CMK (cell line): ENCODE data around the gene IRF2.

ENCODE experiments used
- DNase-seq: peaks from one replicate; pipeline ENCODE4 v3.0.0-alpha.2; 2010; ENCODE audit warnings: low read depth

Gene IRF2

GRCh38 chr4:184409502-184409901 is 64.8 kb downstream of the IRF2 start:
- DNase-seq, result no peak

DNA sequence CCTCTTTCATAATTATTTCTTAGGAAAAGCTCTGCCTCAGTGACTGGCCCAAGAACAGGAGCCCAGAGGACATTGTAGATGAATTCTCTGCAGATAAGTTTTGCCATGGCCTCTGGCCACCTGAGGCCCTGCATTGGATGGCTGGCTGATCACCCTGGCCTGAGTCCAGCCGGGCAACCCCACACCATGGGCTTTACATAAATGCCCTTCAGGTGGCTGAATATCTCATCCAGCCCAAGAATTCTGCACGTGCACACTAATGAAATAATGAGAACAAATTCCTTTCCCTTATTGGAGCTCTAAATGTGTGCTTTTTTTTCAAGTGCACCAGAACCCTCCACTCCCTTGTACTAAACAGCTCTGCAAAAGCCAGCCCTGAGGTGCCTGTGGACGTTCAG is 65.7 kb downstream of the IRF2 start:
- DNase-seq, result no peak

GRCh38 chr4:184408021-184408683 is 66.2 kb downstream of the IRF2 start:
- no peak for DNase-seq

- DNase-seq, result no peak
These were observed 67.4 kb downstream of the IRF2 start for GRCh38 chr4:184406958-184407391.

- no peak for DNase-seq
These were observed 70.3 kb downstream of the IRF2 start for GRCh38 chr4:184404047-184404446.

- no peak for DNase-seq
These were observed 71.0 kb downstream of the IRF2 start for GRCh38 chr4:184403384-184403781.

DNA sequence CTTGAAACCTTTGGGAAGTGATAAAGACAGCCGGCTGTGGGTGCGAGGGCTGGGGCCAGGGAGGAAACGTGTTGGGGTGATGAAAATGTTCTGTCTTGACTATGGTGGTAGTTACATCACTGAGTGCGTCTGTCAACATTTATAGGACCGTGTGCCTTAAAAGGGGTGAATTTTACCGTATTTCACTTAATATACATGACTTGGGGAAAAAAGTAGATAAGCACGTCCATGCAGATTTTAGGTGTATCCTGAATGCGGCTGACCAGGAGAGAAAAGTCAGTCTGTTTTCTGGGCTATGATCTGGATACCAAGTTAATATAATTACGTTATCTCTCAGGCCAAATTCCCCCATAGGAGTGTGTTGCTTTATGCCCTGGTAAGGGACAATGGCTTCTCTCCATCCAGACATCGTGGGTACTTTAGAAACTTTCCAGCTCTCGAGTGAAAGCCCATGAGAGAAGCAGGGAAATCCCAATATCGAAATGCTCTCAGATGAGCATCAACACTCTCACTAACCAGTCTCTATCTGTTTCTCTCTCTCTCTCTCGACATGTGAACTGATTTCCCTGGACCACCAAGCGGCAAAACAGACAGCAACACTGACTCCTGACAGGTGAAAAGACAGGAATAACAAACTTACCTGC is 71.5 kb downstream of the IRF2 start:
- DNase-seq, result no peak

DNA sequence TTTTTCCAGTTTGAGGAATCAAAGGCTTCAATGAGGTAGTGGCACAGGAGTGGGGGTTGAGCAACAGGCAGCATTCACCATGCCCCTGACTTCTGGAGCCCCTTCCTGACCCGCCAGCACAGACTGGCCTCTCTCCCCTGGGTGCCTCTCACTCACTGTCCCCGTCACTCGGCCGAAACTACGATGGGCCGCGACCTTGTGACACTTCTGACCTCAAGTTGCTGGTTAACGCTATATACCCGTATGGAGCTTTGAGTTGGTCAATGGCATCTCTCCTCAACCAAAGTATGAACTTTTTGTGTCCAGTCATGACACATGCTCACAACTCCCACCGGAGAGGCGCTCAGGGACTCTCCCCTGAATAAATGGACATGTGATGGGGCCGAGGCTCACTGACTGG is 72.1 kb downstream of the IRF2 start:
- no peak for DNase-seq

GRCh38 chr4:184401397-184402171 is 72.8 kb downstream of the IRF2 start:
- DNase-seq, result no peak

DNA sequence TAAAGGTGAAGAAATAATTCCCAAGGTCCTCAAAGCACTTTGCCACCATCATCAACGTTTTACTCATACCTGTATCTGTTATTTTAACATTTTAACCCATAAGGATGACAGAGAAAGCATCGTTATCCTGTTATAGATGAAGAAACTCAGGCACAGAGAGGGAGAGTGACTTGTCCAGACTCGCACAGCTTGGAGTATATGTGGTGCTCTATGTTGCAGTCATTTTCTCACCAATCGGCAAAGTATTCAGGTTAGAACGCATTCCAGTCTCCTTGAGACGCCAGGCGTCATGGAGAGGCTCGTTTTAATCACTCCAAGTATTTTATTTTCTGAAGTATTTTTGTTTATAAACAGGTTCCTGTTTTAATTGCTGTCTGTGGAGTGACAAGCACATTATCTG is 73.5 kb downstream of the IRF2 start:
- no peak for DNase-seq

DNA sequence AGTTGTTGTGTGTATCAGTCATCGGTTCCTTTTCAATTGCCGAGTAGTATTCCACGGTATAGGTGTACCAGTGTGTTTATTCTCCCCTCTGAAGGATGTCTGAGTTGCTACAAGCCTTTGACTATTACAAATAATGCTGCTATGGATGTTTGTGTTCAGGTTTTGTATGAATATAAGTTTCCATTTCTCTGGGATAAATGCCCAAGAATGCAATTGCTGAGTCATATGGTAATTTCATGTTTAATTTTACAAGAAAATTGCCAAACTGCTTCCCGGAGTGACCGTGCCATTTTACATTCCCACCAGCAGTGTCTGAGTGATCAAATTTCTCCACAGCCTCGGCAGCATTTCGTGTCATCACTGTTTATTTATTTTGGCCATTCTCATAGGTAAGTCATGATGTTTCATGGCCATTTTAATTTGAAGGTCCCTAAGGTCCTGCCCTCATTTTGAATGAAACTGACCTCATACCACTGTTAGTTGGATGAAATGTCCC is 73.9 kb downstream of the IRF2 start:
- no peak for DNase-seq

GRCh38 chr4:184399512-184399908 is 74.8 kb downstream of the IRF2 start:
- DNase-seq, result no peak

DNA sequence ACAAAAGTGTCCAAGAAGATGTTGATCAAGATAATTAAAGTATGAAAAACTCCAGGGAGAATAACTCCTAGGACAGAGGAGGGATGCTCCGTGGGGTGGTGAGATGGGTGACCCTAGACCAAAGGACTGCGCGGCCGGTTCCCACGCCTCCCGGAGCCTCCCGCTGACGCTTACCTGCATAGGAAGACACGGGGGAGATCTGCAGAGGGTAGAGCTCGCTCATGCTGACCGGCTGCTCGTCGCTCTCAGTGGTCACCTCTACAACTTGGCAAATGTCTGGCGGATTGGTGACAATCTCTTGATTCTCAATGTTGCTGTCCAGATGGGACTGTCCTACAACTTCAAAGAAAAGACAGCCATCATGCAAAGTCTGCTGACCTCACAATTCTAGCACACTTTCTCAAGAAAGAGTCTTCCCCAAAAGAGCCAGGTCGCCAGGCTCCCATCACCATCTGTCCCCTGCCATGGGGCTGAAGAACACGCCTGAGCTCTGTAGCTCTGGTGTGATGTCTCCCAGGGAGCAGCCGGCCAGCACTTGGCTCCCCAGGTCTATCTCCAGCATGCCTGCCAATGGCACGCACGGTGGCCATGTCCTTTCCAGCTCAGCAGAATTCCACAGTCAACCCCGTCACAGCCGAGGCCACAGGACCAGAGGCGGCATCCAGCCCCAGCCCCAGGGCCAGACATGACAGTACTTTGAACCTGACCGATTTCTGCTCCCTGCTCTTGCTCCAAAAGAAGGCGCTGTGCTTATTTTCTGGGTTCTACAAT is 75.4 kb downstream of the IRF2 start:
- DNase-seq, result no peak

GRCh38 chr4:184397516-184398163 is 76.7 kb downstream of the IRF2 start:
- DNase-seq, result no peak

DNA sequence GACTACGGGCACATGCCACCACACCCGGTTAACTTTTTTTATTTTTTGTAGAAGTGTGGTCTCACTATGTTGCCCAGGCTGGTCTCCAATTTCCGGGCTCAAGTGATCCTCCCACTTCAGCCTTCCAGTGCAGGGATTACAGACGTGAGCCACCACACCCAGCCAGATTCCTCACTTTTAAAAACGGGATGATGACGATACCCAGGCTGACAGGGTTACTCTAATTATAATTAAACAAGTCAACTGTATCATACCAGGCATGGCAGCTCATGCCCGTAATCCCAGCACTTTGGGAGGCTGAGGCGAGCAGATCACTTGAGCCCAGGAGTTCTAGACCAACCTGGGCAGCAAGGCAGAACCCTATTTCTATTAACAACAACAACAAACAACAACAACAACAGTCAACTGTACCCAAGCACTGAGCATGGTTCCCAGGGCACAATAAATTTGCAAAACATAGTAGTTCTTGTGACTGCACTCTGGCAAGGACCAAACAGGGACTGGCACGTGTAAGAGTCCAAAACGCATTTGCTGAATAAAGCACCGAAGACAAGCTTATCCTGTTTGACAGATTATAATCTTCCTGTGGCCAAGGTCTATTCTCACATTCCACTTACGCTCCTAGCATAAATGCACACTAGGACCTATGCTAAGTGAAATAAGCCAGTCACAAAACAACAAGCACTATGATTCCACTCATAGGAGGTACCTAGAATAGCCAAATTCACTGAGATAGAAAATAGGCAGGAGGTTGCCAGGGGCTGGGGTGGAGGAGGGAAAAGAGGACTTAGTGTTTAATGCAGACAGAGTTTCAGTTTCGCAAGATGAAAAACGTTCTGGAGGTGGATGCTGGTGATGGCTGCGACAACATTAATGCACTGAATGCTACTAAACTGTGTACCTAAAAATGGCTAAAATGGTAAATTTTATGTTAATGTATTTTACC is 77.5 kb downstream of the IRF2 start:
- DNase-seq, result no peak

DNA sequence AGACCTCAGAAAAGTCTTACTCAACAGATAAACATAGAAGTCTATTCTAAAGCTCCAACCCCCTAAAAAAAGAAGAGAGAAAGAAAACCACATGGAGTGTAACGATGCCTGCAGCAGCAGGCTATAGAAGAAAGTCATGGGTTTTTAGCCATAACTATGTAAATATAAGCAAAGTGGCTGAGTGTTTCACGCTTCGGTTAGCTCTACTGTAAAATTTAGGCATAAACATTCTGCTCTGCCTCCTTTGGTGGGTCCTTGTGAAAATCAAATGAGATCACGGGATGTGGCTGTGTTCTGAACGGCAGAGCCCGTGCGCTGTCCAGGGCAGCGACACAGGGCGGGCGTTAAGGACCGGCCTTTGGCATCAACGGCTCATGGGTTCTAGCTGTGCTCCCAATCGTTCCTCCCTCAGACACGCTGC is 78.4 kb downstream of the IRF2 start:
- DNase-seq, result no peak

DNA sequence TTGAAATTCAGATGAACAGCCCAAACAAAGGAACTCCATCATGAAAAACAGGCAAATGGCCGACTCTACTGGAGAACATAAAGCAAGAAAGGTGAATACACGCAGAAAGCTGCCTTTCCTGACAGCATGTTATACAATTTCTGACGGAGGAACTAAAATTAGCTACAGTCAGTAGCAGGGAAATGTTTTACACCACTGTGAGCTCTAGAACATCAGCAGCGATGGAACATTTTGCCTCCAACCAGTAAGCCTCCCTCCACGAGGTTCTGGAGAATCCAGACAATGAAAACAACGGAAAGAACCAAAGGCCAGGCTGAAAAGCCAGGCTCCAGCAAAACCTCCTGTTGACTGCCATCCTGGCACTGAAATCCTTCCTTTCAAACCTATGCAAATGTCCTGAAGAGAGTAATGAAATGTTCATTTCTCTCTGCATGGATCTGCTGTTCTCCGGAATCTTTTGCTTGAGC is 78.9 kb downstream of the IRF2 start:
- no peak for DNase-seq

GRCh38 chr4:184392748-184393559 is 81.4 kb downstream of the IRF2 start:
- no peak for DNase-seq

DNA sequence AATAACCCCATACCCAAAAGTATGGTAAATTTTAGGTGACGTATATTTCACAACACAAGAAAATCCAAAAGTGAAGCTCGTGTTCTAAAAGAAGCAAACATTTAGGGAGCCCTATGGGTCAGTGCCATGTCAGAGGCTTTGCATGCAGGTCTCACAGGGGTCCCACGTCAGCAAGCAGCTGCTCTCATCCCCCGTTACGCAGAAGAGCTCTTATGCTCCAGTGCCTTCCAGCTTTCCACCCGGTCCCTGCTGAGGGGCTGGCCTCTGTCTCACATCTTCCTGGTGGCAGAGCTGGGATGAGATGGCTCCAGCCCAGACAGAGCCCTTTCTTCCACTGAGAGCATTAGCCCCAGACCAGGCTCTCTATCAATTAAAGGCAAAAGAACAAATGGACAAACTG is 82.0 kb downstream of the IRF2 start:
- DNase-seq, result no peak
